Skeletal muscle tissue (tissue), 4 donors: ENCODE data around the gene N4BP3. TPM values are rescaled to one million over a fixed set of nuclear protein-coding genes. Genes with fewer than 3 reads are reported as not detected.

Experiments
- H3K27ac ChIP-seq: one replicate; pipeline ENCODE4 v1.7.0; 2013; ENCODE audit warnings: mild to moderate bottlenecking, low read depth, low read length, inconsistent platforms
- H3K27me3 ChIP-seq, 3 donors: one replicate each; pipeline ENCODE4 v1.7.0; 2013; ENCODE audit warnings: low read length in 3 of 3; ENCODE audit not compliant: control insufficient read depth in 3 of 3, insufficient read depth in 3 of 3
- H3K36me3 ChIP-seq, 3 donors: one replicate each; pipeline ENCODE4 v1.7.0; 2013; ENCODE audit warnings: low read length in 3 of 3; ENCODE audit not compliant: control insufficient read depth in 3 of 3, insufficient read depth in 3 of 3
- H3K4me1 ChIP-seq, 3 donors: one replicate each; pipeline ENCODE4 v1.7.0; 2013; ENCODE audit warnings: low read length in 3 of 3, mild to moderate bottlenecking in 3 of 3; ENCODE audit not compliant: control insufficient read depth in 3 of 3, insufficient read depth in 3 of 3
- H3K4me3 ChIP-seq, 3 donors: one replicate each; pipeline ENCODE4 v1.7.0; 2013; ENCODE audit warnings: low read length in 3 of 3
- H3K9ac ChIP-seq, 3 donors: one replicate each; pipeline ENCODE4 v1.7.0; 2013; ENCODE audit warnings: low read length in 3 of 3, mild to moderate bottlenecking in 3 of 3, moderate library complexity in 2 of 3, low read depth in 1 of 3
- H3K9me3 ChIP-seq, 3 donors: one replicate each; pipeline ENCODE4 v1.7.0; 2013; ENCODE audit warnings: low read length in 3 of 3; ENCODE audit not compliant: control insufficient read depth in 3 of 3
- total RNA-seq: library from RNA; depleted of rRNA; stranded (reverse); fragments of >200 nt; gene quantifications from one replicate; pipeline ENCODE4 v1.2.3, GENCODE V29; 2014
- donor health status: Osteomylitis.

N4BP3 gene
- total RNA-seq, 1 donor from 2014 or later = 12.0 TPM

DNA sequence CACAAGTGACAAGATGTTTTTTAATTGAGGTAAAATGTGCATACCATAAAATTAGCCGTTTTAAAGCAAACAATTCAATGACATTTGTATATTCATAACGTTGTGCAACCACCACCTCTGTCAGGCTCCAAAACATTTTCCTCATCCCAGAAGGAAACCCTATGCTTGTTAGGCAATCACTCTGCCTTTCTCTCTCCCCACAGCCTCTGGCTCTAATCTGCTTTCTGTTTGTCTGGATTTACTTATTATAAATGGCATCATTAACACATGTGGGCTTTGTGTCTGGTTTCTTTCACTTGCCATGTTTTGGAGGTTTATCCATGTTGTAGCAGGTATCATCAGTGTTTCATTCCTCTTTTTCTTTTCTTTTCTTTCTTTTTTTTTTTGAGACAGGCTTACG lies 1.4 kb upstream of the N4BP3 start:
- no peak overlapping the region for H3K27ac ChIP-seq
- no peaks in the 10 kb centered on the region for H3K9me3 ChIP-seq
- H3K36me3 ChIP-seq = no peaks in the 10 kb centered on the region
- H3K4me1 ChIP-seq = peaks cover 6 to 29% (median 14%) of the 10 kb centered on the region in 3 donors
- H3K9ac ChIP-seq = no peak overlapping the region
- H3K4me3 ChIP-seq = no peak overlapping the region
- H3K27me3 ChIP-seq = peaks cover 32 to 41% (median 37%) of the 10 kb centered on the region in 3 donors

DNA sequence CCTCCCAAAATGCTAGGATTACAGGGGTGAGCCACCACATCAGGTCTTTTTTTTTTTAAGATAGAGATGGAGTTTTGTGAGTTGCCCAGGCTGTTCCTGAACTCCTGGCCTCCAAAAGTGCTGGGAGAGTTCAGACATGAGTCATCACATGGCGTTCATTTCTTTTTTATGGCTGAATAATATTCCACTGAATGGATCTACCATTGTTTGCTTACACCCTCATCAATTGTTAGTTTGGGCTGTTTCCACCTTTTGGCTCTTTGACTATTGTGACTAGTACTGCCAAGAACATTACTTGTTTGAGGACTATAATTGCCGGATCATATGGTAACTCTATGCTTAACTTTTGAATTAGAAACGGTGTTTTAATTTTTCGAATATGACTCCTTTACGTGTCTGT lies 787 bp upstream of the N4BP3 start:
- Histone ChIP-seq H3K9me3 (no peaks in the 10 kb centered on the region), H3K27ac (no peak overlapping the region), H3K36me3 (no peaks in the 10 kb centered on the region), H3K4me1 (peaks cover 6 to 33% (median 19%) of the 10 kb centered on the region in 3 donors), H3K4me3 (no peak overlapping the region), H3K9ac (no peak overlapping the region), H3K27me3 (peaks cover 35 to 46% (median 44%) of the 10 kb centered on the region in 3 donors)

DNA sequence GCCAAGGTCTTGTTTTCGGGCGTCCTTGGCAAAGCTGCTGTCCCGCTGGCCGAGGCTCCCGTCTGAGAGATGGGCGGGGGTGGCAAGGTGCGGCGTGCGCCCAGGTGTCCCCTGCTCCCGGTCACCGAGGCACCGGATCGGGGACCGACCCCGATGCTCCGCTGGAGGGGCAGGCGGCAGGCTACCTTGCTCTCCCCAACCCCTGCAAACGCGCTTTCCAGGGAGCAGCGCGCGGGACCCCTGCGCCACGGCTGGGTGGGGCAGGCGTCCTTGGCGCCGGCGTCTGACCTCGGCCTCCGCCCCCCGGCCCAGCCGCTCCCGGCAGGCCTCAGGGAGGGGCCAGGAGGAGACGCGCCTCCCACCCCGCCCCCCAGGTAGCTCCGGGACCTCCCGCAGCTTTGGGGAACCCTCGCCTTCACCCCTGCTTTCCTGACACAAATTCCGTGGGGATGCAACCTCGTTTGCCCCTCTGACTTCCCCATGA lies 551 bp downstream of the N4BP3 start:
- Histone ChIP-seq H3K9me3 (no peaks in the 10 kb centered on the region), H3K4me3 (peak overlapping the region; percentile 38 to 52 (median 45)), H3K27ac (no peak overlapping the region), H3K27me3 (peaks cover 42 to 51% (median 49%) of the 10 kb centered on the region in 3 donors), H3K9ac (peak overlapping the region in 1 of 3 donors; percentile 50), H3K4me1 (peaks cover 6 to 39% (median 23%) of the 10 kb centered on the region in 3 donors), H3K36me3 (no peaks in the 10 kb centered on the region)

DNA sequence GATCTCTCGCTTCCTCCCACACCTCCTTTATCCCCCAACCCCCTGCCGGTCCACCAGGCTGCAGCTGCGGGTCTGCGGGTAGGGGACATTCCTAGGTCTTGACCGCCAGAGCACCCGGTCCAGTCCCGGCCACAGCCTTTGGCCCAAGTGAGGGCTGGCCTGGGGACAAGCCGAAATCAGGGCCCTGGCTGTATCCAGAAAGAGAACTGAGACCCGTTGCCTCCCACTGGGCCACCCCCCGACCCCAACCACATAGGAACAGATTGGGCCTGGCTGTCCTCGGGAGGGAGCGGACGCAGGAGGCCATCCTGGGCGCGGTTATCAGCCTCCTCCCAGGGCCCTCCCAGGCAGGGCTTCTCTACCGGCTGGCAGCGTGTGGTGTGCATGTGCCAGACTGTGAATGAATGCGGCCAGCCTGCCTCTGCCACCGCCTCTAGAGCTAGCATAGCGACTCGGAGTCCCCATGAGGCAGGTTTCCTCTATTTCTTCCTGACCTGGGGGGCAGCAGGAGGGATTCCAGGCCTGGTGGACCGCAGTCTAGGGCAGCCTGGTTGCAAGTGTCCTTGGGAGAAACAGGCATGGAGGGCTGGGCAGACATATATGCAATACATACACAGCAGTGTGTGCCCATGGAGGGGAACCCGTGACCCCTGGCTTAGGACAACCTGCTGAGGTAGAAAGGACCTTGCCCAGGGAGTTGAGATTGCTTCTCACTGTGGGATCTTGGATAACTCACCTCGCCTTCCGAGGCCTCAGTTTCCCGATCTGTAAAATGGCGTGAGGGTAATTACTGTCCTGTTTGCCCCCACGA lies 1.2 kb downstream of the N4BP3 start:
- no peaks in the 10 kb centered on the region for H3K9me3 ChIP-seq
- peaks cover 6 to 39% (median 23%) of the 10 kb centered on the region in 3 donors for H3K4me1 ChIP-seq
- no peak overlapping the region for H3K27ac ChIP-seq
- H3K9ac ChIP-seq = peak overlapping the region in 1 of 3 donors; percentile 50
- peak overlapping the region; percentile 38 to 52 (median 45) for H3K4me3 ChIP-seq
- H3K27me3 ChIP-seq = peaks cover 42 to 51% (median 49%) of the 10 kb centered on the region in 3 donors
- H3K36me3 ChIP-seq = no peaks in the 10 kb centered on the region

DNA sequence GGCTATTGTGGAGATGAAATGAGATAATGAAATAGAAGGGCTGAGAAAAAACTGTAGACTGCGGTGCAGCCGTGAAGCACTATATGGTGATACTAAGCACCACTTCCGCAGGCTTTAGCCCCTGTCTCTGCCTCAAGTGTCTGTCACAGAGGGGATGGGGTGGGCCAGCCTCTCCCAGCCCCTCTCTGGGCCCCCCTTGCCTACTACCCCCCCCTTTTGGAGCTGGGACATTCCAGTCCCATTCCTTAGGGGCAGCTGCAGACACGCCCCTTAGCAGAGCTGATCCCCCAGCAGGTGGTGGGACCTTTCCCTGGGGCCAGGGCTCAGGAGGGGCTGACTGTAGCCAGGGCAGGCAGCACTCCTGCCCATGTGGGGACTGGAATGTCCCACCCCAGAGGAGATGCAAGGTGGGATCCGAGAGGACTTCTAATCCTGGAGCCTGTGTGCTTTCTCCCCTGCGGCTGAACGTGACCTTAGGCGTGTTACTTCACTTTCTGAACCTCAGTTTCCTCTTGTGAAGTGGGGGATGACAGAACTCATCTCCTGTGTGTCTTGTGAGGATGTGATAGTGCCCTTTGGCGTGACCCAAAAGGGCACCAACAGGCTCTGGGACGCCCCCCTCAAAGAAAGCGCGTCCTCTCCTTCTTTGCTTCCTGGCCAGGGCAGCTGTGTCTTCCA lies 1.9 kb downstream of the N4BP3 start:
- Histone ChIP-seq H3K4me1 (peaks cover 6 to 42% (median 25%) of the 10 kb centered on the region in 3 donors), H3K9ac (peak overlapping the region in 1 of 3 donors; percentile 25), H3K27ac (no peak overlapping the region), H3K4me3 (peak overlapping the region in 1 of 3 donors; percentile 22), H3K9me3 (no peaks in the 10 kb centered on the region), H3K36me3 (no peaks in the 10 kb centered on the region), H3K27me3 (peaks cover 42 to 51% (median 49%) of the 10 kb centered on the region in 3 donors)

DNA sequence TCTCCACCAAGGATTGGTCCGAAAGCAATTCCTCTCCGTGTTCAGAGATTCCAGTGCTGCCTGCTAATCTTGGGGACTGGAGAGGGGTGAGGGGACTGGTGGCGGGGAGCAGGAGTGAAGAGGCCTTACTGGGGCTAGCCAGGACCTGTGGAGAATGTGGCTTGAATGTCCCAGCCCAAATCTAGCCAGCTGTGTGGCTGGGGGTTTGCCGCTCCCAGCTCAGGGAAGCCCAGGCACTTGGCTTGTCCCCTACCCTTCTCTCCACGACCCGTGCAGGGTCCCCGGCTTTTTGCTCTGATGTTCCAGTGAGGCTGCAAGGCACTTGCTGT lies 2.4 kb downstream of the N4BP3 start:
- Histone ChIP-seq H3K4me1 (peaks cover 11 to 47% (median 30%) of the 10 kb centered on the region in 3 donors), H3K9me3 (no peaks in the 10 kb centered on the region), H3K9ac (peak overlapping the region in 1 of 3 donors; percentile 25), H3K4me3 (no peak overlapping the region), H3K27ac (no peak overlapping the region), H3K36me3 (no peaks in the 10 kb centered on the region), H3K27me3 (peaks cover 42 to 51% (median 46%) of the 10 kb centered on the region in 3 donors)

DNA sequence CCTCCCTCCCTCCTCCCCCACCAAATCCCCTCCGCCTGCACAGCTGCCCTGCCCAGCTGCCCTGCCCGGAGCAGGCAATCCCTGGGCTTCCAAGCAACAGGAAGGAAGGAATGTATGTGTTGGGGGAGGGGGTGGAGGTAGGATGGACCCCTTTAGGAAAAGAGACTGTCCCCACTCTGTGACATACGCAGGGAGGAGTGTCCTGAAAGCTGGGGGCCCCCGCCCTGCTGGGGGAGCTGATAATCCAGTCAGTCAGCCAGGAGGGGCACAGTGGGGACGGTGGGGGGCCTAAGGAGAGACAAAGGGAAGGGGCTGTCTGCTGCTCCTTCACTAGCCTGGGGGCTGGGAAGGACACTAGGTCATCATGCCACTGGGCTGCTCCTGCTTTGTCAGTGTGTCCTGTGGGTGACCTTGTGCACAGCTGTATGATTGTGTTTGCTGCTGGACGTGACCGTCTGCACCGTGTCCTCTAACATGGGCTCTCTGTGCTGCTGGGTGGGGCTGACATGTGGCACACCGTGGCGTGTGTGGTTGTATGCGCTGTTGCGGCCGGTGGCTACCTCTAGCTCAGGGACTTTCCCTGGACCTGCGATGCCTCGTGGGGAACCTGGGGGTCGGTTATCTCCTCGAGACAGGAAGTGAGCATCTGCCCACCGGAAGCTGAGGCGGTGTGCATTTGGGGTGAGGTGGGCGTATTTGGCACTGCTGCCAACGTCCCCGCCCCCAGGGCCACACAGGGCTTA lies 3.0 kb downstream of the N4BP3 start:
- Histone ChIP-seq H3K9ac (no peak overlapping the region), H3K27ac (no peak overlapping the region), H3K4me1 (peaks cover 16 to 53% (median 35%) of the 10 kb centered on the region in 3 donors)

DNA sequence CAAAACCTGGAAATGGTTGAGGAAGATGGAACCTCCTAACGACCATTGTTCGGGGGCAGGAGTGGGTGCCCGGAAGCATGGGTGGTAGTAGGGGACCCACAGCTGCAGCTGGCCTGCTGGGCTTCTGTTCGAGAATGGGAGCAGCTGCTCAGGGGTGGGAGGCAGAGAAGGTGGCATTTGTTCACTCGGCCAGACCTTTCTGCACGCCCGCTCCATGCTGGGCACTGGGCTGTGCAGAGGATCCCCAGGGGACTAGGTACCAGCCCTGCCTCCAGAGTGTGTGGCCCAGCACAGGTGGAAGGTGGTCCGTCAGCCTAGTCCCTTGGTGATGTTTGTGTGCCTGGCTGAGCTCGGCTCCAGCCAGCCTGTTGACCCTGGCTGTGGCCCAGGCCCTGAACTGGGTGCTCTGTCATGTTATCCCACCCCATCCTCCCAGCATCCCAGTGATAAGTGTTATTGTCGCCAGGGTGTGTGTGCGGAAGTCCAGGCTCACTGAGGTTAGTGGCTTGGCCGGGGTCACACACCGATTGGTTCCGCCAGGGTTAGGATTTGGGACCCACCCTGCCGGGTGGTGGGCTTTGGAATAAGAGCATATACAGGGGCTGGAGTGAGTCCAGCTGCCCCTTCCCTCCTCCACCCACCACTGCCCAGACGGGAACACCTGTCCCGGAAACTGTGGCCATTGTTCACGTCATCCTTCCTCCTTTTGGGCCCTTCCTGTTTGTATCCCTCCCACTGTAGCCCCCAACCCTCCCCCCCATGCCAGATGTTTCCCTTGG lies 4.8 kb downstream of the N4BP3 start:
- no peak overlapping the region for H3K27ac ChIP-seq
- peaks cover 0 to 3% (median 0%) of the 10 kb centered on the region in 3 donors for H3K36me3 ChIP-seq
- H3K9ac ChIP-seq = no peak overlapping the region
- peaks cover 37 to 42% (median 41%) of the 10 kb centered on the region in 3 donors for H3K27me3 ChIP-seq
- no peak overlapping the region for H3K4me3 ChIP-seq
- H3K9me3 ChIP-seq = no peaks in the 10 kb centered on the region
- peaks cover 30 to 67% (median 52%) of the 10 kb centered on the region in 3 donors for H3K4me1 ChIP-seq

More for the DNA sequence above, 3.0 kb downstream of the N4BP3 start:
- no peaks in the 10 kb centered on the region for H3K36me3 ChIP-seq
- no peaks in the 10 kb centered on the region for H3K9me3 ChIP-seq
- H3K4me3 ChIP-seq = no peak overlapping the region
- peaks cover 42 to 51% (median 46%) of the 10 kb centered on the region in 3 donors for H3K27me3 ChIP-seq
